HG03066 (cell line): ENCODE results near the gene RFPL2.
"Not testable (repeated sequence)": the region's sequence is repeated elsewhere in the genome, so short reads cannot be mapped to it uniquely, and the experiment has no call there.

ENCODE experiments used
- ATAC-seq: cut with Tn5 transposase; IDR thresholded peaks from one replicate; pipeline ENCODE4 v1.9.1; 2021; ENCODE audit warnings: low read depth; ENCODE audit not compliant: unreplicated experiment

Gene RFPL2

DNA sequence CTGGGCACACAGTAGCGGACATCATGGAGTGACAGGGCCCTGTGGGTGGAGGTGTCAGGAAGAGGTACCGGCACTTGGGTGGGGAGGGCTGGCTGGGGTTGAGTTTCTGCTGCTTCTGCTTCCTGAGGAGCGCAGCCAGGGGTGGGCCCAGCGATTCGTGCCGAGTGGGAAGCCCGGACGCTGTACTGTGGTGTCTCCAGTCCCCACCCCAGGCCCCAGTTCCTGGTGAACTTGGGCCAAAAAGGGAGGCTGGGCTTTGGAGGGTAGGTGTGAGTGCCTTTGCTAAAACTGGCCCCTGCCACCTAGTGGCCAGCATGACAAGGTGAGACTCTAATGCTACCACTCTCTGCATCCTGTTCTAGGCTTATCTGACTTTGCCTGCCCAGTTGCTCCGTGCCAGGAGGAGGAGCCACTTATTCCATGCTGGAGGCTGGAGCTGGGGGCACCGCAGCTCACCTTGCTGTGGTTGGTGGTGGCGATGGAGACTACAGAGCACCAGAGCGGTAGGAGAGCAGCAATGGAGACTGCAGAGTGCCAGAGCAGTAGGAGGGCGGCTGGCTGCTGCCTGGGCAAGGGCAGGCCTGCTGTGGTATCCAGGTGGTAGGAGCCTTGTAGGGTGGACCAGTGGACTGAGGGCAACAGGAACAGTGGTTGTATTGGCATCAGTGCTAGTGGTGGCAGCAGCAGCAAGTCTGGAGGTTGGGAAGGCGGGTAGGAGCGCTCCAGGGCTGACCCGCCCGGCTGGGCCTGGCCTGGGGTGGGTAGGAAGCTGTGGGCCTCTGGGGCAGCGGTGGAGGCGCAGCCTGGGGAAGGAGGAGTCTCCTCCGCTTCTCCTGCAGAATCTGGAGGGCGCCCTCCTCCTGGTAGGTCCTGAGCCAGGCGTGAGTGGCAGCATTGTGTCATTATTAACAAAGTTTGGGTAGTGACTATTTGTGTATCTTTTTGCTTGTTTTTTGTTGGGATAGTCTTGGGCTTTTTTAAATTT, 2.2 kb upstream of the RFPL2 start:
- ATAC-seq, result no peak

DNA sequence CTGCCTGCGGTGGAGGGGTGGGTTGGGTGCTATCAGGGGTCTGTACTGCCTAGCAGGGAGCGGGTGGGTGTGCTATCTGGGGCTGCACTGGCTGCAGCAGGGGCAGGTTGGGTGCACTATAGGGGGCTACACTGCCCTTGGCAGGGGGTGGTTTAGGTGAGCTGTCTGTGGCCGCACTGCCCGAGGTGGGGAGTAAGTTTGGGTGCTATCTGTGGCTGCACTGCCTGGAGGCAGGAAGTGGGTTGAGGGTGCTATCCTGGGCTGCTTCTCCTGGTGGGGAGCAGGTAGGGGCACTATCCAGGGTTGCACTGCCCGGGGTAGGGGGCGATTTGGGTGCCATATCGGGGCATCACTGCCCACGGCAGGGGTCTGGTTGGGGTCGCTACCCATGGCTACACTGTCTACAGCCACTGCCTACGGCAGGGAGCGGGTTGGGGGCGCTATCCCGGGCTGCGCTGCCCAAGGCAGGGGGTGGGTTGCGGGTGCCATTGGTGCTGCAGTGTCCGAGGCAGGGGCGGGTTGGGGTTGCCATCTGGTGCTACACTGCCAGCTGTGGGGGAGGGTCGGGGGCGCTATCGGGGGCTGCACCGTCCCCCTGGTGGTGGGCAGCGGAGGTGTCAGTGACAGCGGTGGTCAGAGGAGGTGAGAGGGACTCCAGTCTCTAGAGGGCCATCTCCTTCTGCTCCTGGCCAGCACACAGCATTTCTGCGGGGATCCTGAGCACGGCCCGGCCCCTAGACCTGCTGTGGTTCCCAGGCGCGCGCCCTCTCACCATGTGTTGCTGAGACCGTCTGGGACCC, 1.3 kb upstream of the RFPL2 start:
- no peak for ATAC-seq

DNA sequence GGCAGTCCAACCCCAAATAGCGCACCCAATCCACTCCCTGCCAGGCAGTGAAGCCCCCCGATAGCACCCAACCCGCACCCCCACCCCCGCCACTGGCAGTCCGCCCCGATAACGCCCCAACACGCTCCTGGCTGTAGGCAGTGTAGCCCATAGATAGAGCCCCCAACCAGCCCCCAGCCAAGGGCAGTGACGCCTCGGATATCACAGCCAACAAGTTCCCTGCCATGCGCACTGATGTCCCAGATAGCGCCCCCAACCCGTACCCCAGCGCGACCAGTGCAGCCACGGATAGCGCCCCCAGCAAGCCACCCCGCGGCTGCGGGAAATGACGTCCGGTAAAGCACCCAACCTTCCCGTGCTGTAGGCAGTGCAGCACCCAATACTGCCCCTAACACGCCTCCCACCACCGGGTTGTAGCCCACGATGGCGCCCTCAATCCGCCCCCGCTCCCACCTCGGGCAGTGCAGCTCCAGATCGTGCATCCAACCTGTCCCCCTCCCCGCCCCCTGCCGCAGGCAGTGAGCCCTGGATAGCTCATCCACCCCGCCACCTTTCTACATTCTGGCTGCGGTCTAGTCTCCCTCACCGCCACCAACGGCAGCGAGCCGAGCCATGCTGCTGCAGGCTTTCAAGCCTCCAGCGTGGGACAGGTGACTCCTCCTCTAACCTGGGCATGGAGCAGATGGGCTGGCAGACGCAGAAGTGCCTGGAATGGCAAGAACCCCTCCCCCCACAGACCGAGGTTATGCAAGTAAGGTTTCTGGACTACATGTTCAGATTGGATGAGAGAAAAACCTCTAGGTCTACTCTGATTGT, 625 bp downstream of the RFPL2 start:
- ATAC-seq, result no peak

- no peak for ATAC-seq
These were observed 1.5 kb downstream of the RFPL2 start for GRCh38 chr22:32203181-32204039.

- ATAC-seq, result no peak
These were observed 2.2 kb downstream of the RFPL2 start for GRCh38 chr22:32202539-32203180.

DNA sequence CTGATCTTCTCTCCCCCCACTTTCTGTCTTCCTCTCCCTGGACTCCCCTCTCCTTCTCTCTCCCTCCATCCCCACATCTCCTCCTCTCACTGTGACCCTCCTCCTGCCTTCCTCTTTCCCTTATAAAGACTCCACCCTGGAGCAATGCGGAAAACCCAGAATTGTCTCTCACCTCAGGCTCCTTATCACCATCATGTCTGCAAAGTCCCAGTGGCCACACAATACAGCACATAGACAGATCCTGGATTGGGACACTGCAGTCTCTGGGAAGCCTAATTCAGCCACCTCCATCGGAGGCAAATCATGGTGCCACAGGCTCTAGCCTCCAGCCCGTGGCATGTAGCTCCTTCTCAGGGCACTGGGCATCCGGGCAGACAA, 2.7 kb downstream of the RFPL2 start:
- ATAC-seq, result no peak

DNA sequence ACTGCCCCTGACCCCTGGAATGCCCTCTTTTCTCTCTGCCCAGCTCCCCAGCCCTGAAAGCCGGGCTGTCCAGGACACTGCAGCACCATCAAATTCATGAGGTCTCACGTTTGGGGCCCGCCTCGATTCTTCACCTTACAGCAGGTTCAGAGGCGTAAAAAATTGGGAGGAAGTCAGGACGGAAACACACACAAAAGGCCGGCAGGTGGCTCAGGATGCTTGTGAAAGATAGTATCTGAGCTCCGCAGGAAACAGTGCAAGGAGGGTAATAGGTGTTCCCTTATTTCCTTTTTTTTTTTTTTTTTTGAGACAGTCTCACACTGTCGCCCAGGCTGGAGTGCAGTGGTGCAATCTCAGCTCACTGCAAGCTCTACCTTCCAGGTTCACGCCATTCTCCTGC, 4.1 kb downstream of the RFPL2 start:
- ATAC-seq, result no peak

- ATAC-seq, result no peak
These were observed 4.9 kb downstream of the RFPL2 start for GRCh38 chr22:32199961-32200360.

DNA sequence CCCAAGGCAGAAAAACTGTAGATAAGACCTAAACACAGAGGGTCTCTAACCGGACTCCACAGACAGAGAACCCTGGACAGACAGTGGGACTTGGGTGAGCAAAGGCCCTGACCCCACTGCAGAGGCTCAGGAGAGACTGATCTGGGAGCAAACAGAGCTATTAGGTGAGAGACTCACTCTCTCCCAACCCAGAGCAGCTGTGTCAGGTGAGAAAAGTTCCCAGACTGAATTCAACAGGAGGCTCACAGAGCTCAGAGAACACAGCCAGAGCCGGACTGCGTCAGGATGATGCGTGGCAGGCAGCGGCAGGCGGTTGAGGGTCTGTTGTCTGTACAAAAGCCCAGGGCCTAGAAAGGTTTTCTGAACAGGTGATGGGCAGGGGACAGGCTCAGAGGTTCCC, 5.5 kb downstream of the RFPL2 start:
- ATAC-seq, result no peak

- not testable (repeated sequence) for ATAC-seq
These were observed 7.2 kb downstream of the RFPL2 start for GRCh38 chr22:32197553-32198226.

DNA sequence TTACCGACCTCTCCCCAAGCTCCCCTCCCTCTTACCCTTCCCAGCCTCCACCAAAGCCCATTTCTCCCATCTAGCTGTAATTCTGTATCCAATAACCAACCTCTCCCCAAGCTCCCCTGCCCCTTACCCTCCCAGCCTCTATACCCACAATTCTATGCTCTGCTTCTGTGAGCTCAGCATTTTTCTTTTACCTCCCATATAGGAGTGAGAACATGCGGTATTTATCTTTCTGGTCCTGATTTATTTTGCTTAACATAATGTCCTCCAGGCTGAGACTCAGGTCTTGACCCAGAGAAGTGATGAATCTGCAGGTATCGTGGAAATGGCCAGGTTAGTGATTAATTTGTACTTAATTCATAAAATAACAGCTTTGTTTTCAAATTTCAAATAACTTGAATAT, 9.0 kb downstream of the RFPL2 start:
- ATAC-seq, result not testable (repeated sequence)

DNA sequence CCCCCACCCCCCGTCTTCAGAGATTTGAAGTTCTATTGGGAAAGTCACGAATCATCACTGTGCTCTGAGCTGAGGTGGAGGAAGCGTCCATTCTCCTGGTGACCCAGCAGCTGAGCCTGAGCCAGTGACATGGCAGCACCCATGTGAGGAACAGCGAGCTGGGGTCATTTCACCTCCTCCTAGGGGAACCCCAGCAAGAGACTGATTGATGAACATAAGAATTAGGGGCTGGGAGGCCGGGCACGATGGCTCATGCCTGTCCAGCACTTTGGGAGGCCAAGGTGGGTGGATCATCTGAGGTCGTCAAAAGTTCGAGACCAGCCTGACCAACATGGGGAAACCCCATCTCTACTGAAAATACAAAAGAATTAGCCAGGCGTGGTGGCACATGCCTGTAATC, 11.5 kb downstream of the RFPL2 start:
- not testable (repeated sequence) for ATAC-seq

- not testable (repeated sequence) for ATAC-seq
These were observed 13.9 kb downstream of the RFPL2 start for GRCh38 chr22:32191021-32191420.

DNA sequence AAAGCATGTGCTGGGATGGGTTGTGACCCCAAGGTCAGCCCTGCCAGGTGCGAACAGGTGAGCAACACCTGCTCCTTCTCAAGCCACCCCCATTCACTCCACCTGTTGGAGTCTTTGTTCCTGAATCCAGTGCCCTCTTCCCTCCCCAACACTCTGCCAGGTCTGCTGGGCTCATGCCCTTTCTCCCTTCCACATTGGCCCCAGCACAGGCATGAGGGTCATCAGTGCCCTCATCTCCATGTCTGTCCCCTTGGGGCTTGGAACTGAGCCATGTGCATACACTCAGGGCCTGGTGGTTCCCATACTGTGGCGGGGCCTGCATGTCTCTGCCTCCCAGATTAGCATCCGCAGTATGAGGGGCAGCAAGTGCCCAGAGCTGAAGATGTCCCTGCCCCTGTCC, 19.1 kb downstream of the RFPL2 start:
- ATAC-seq, result no peak

DNA sequence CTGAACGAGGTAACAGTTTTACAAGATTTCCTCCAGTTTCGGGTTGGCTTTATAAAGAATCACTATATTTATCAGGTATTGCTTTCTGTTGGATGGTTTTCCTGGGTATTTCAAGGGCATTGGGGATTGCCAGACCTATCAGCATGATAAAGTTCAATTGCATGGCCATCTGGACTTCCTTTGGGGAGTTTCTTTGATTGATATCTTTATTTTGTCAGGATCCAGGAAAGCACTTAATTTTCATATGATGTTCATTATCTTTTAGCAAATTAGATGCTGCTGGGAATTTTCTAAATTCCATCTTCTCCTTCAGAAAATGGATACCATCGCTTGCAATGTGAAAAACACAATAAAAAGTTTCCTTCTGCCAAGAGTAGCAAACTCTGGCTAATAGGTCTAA, 21.2 kb downstream of the RFPL2 start:
- ATAC-seq, result no peak

- ATAC-seq, result no peak
These were observed 23.8 kb downstream of the RFPL2 start for GRCh38 chr22:32181043-32181442.

DNA sequence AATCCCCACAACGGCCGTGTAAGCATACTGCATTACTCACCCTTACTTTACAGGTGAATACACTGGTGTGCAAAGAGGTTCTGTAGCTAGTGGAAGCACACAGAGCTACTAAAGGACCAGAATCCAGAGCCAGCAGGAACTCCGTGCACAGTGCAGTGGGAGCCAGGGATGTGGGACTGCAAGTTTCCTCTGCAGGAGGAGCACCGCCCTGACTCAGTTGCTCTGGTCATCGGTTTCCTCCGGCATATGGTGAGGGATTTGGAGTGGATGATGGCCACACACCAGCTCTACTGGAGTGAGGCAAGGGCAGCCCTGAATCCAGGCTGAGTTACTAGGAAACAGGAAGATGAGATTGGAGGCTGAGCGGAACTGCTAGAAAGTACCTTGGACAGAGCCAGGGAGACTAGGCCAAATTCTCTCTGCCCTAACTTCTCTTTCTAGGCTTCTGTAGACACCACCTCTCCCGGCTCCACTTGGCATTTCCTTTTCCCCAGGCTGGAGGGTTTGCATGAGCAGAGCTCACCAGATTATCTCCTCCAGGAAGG, 27.6 kb downstream of the RFPL2 start:
- ATAC-seq, result no peak
